PC-9 (cell line): ENCODE results near the gene CHMP4B.

Experiments
- CTCF ChIP-seq: fragments of 200-600 bp; sonication (generic); conservative IDR thresholded peaks from 2 replicates; pipeline ENCODE4 v1.6.1; 2017; ENCODE audit warnings: mixed run types, antibody characterized with exemption, mild to moderate bottlenecking, moderate library complexity
- EZH2 ChIP-seq: fragments of 200-600 bp; sonication (generic); IDR thresholded peaks from 2 replicates; pipeline ENCODE4 v1.8.0; 2017; ENCODE audit warnings: antibody characterized with exemption, low read depth

- TF ChIP-seq CTCF (no peak), EZH2 (no peak)
Observed at GRCh38 chr20:33848391-33848790, 37.2 kb downstream of the CHMP4B start.
